GM04503 (cell line): ENCODE data around the gene AGBL1.
"Not testable (repeated sequence)": the region's sequence is repeated elsewhere in the genome, so short reads cannot be mapped to it uniquely, and the experiment has no call there.

Source experiments
- DNase-seq: peaks from one replicate; pipeline ENCODE4 v3.0.0-alpha.2; 2012; ENCODE audit warnings: low read depth

The AGBL1 gene

DNA sequence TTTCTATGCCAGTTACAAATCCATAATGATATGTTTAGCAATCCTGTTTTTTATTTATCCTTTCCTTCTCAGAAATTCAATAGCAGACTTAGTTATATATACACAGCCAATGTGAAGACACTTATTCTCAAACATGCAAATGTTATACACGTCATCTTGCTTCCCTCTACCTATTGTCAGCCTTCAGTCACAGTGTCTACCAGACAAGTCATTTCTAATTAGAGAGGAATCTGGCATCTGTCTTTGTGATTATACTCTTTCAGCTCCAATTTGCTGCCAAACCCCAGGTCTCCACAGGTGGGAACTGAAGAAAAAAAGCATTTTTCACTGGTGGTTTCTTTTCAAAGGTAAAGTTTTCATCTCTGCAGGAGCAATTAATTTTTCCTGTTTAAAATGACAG lies 793.1 kb downstream of the AGBL1 start:
- no peak for DNase-seq

DNA sequence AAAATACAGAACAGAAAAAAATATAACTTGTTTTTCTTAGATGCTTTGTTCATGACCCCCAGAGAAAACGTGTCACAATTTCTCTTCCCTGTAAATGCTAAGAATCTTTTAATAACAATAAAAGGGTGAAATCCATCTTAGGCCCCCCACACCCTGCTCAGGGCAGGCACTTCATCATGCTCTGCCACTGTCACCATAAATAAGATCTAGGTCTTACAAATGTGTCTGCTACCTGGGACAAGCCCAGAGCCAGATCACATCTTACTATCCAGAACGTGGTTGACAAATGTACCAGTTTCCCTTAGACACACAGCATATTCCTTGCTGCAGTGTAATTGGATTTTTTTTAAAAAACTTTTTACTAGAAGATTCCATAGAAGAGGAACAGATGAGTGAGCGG lies 795.4 kb downstream of the AGBL1 start:
- DNase-seq = no peak

DNA sequence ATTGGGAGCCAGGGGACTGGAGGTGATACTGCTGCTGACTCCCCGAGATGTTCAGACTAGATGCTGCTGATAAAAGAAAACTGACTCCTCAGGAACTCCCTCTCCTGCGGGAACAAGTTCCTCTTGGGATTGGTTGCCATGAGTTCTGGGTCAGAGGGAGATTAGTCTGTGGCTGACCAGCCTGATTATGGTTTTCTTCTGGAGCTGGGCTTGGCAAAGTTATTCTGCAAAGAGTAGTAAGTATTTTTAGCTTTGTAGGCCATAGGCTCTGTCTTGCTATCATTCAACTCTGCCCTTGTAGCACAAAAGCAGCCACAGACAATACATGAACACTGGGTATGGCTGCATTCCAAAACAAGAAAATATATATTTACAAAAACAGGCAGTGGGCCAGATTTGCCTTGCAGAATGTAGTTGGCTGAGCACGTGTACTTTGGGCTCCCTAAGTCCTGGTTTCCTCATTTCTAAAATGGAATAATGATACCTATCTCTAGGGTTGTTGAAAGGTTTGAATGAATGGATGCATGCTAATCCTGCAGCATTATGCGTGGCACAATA lies 796.8 kb downstream of the AGBL1 start:
- DNase-seq = no peak

DNA sequence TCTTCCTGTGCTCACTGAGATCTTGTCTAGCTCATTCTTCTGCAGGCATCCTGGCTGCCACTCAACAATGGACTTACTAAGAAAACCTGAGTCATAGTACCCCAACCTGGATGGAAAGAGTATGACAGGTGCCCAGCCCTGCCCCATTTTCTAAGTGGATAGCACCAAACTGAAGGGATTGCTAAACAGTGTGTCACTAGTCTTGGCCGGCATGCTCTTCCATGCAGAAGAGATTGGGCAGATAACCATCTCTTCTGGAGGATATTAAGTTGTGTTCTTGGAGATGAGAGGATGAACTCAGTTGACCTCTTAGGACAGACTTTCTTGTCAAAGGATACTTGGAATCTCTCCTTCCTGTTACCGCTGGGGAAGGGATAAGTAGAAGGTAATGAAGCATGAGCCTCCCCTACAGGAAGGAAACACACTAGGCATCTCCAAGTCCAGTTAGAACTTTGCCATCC lies 797.5 kb downstream of the AGBL1 start:
- no peak for DNase-seq

- not testable (repeated sequence) for DNase-seq
Observed at GRCh38 chr15:86878844-86879243, 799.2 kb downstream of the AGBL1 start.

GRCh38 chr15:86879250-86880229 lies 799.9 kb downstream of the AGBL1 start:
- DNase-seq = no peak

DNA sequence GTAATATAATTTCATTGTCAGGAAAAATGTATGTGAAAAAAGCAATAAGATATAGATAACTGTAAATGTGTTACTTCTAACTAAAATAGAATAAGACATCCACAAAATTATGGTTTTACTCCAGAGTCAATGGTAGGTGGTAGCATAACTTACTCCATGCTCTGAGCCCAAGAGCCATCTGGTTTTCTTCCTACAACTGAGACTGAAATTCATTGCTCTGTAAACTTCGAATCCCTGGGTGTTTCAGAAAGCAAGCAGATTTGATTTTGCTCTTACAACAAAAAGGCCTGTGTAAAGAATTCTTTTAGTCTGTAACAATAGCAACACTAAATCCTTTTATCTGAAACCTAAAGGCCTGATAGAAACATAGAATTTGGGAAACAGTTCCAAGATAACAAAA lies 805.9 kb downstream of the AGBL1 start:
- no peak for DNase-seq

GRCh38 chr15:86892774-86893449 lies 813.2 kb downstream of the AGBL1 start:
- DNase-seq = no peak

DNA sequence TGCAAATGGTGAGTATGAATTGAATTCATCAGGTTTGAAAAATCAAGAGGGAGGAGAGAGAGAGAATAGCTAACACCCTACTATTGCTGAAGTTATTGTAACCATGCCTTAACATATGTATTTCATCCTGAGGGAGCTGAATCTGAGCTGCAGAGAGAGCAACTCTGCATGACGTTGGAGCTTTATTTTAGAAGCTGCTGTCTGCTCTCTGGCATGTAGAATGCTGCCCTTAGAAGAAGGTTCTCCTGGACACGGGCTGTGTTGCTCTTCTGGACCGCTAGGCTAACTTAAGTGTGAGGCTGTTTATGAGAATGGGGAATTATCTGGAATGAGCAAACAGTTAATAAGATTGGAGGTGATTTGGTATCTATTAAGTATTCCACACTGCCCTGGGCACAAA lies 814.6 kb downstream of the AGBL1 start:
- no peak for DNase-seq

DNA sequence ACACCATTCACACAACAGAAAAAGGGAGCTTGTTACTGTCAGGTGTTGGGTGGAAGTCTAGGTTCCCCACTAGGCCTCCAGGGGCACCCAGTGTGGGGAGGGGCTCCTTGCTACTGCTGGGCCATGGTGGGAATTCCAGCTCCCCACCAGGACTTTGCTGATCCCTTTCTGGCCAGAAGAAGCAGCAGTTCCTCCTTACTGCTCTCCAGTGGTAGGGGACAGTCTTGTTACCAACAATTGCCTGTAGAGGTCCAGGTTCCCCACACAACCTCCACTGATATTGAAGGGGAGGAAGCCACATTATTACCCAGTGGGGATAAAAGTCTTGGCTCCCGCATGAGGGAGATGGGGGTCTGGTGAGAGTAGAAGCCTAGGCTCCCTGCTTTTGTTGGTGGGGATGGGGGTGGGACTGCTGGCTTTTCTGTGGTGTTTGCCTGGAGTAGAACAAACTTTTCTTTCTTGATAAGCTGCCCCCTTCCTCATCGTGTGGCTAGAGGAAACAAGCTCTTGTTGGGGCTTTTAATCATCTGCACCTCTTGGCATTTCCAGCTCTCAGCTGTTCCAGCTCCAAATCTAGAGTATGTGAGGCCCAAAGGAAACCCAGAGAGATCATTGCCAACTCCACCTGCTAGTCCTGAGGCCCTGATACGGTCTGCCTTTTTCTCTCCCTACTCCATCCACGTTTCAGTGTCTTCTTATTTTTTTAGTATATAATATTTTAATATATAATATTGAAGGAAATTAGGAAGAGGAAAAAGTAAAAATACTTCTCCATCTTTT lies 824.2 kb downstream of the AGBL1 start:
- no peak for DNase-seq

DNA sequence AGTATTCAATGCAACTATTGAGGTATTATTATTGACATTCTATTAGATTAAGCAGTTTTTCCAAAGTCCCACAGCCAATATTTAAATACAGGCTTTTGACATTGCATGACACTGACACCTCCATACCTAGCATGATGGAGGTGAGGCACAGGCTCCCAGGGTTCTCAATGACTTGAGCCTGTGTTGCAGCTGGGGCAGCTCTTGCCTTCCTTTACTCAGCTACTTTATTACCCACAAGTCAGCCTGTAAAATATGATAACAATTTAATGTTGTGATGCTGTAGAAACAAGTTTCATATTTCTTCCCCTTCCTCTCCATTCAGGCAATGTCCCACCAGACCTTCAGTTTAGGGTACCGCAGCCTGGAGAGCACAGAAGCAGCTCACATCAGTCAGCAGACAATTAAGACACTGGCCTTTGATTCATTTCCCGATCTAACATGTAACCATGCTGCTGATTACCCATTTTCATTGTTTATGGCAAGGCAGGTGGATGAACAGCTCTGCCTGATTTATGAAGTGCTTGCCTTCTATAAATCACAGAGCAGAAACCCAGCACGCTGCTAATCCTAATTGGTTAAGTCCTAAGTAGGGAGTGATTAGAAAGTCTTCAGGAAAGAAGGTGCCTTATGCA lies 826.1 kb downstream of the AGBL1 start:
- no peak for DNase-seq

GRCh38 chr15:86906376-86906775 lies 826.7 kb downstream of the AGBL1 start:
- DNase-seq = no peak

- no peak for DNase-seq
Observed at GRCh38 chr15:86911022-86911421, 831.4 kb downstream of the AGBL1 start.

DNA sequence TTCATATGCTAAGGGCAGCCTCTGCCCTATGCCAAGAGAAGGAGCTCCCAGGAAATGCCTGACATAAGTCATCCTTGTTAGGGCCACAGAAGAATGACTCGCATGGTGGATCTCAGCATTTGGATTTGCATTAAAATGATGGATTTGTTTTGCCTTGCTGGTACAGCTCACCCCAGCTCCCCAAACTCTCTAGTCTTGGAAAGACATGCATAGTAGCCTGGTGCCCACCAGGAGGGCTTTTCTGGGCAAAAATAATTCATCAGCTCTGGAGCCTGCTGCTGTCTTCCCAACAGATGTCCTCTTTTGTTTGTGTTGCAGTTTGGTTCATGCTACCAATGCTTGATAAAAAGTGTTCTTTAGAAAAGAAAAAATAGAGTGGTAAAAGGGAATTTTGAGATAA lies 833.0 kb downstream of the AGBL1 start:
- DNase-seq = no peak

GRCh38 chr15:86915811-86916331 lies 836.2 kb downstream of the AGBL1 start:
- peak; percentile 7 for DNase-seq

DNA sequence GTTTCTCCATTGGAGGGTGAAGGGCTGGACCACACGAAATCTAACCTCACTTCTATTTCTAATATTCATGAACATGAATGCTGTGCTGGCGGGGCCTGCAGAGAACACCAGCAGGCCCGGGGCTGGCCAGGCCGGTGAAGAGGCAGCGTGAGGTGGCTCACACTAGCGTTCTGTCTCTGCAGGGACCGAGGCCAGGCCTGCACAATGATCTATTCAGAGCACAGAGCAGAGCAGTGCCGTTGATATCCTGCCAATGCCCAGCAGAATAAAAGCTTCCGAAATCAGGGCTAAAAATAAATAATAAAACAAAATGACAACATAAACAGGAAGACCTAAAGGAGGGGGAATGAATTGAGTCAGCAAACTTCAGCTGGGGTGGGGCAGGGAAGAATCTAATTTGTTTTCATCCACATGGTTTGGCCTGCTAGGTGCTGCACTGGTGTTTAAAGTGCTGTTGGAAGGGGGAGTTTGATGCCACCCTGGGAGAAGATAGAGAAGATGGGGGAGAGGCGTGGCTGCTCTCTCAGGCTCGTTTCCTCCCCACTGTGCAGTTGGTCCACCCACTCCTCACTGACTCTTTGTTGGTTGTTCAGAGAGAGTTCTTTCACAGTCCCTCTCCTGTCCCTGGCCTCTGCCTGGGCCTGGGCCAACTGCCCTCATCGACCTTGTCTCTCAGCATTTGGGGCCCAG lies 837.1 kb downstream of the AGBL1 start:
- no peak for DNase-seq

- DNase-seq = no peak
Observed at GRCh38 chr15:86917361-86917671, 837.6 kb downstream of the AGBL1 start.

GRCh38 chr15:86919581-86919980 lies 839.9 kb downstream of the AGBL1 start:
- DNase-seq = no peak

DNA sequence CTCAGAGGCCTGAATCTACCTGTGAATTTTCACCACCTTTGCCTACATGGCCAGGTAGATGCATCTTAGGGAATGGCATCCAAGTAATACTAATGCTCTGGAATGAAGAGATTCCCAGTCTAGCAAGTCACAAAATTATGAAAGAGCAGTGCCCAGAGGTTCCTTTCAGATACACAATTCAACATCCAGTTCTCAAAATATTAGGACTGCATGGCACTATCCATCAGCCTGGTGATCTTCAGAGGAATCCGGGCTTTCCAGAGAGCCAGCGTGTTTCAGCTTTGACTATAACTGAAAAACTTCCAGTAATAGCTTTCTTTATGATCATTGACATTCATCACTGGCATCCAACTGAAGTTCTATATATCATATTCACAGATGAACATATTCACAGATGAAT lies 849.8 kb downstream of the AGBL1 start:
- DNase-seq = no peak

DNA sequence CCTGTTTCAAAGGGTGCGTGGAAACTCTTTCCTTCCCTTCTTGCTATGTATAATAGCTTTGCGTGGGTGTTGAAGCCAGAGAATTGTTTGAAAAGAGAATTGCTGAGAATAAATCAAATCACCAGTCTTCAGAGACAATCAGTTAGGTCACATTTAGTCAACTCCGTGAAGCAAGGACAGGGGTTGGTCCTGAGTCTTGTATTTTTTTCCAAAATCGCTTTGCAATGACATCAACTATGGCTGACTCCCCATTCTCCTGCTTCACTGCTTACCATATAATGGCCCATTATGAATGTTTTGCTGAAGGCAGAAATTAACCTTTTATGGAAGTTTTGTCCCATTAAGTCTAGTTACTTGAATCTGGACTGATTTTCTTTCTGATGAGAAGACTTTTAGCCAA lies 852.8 kb downstream of the AGBL1 start:
- no peak for DNase-seq

GRCh38 chr15:86935841-86936240 lies 856.2 kb downstream of the AGBL1 start:
- DNase-seq = no peak
